ENCODE results near the gene MAPK8IP3.

The MAPK8IP3 gene

GRCh38 chr16:1740781-1741490 is 34.9 kb downstream of the MAPK8IP3 start:
- DNase-seq: no peak

GRCh38 chr16:1741553-1742165 is 35.7 kb downstream of the MAPK8IP3 start:
- no peak for DNase-seq

GRCh38 chr16:1743376-1744337 is 37.7 kb downstream of the MAPK8IP3 start:
- no peak for DNase-seq

- no peak for DNase-seq
These were observed 38.4 kb downstream of the MAPK8IP3 start for GRCh38 chr16:1744338-1744840.

- no peak for DNase-seq
These were observed 39.3 kb downstream of the MAPK8IP3 start for GRCh38 chr16:1745181-1745899.

- DNase-seq: no peak
These were observed 40.1 kb downstream of the MAPK8IP3 start for GRCh38 chr16:1745900-1746692.

GRCh38 chr16:1746693-1747195 is 40.7 kb downstream of the MAPK8IP3 start:
- no peak for DNase-seq

GRCh38 chr16:1747934-1748333 is 41.9 kb downstream of the MAPK8IP3 start:
- DNase-seq: no peak

GRCh38 chr16:1749152-1750117 is 43.4 kb downstream of the MAPK8IP3 start:
- DNase-seq: no peak

- no peak for DNase-seq
These were observed 46.0 kb downstream of the MAPK8IP3 start for GRCh38 chr16:1751946-1752345.

- no peak for DNase-seq
These were observed 46.9 kb downstream of the MAPK8IP3 start for GRCh38 chr16:1752853-1753252.

GRCh38 chr16:1754204-1754603 is 48.2 kb downstream of the MAPK8IP3 start:
- no peak for DNase-seq

- DNase-seq: no peak
These were observed 51.9 kb downstream of the MAPK8IP3 start for GRCh38 chr16:1757714-1758461.

- DNase-seq: no peak
These were observed 52.9 kb downstream of the MAPK8IP3 start for GRCh38 chr16:1758923-1759322.

GRCh38 chr16:1759511-1759910 is 53.5 kb downstream of the MAPK8IP3 start:
- no peak for DNase-seq

- DNase-seq: no peak
These were observed 54.9 kb downstream of the MAPK8IP3 start for GRCh38 chr16:1760911-1761310.

GRCh38 chr16:1761751-1762150 is 55.8 kb downstream of the MAPK8IP3 start:
- no peak for DNase-seq

- no peak for DNase-seq
These were observed 56.3 kb downstream of the MAPK8IP3 start for GRCh38 chr16:1762196-1762878.

Measured in NK-92 treated with Interleukin-12 subunit alpha and Interleukin-12 subunit beta, amount 100 ng/mL, for 24 hours (cell line).